Measurements from ENCODE around the gene RYR1.
A peak's percentile ranks its signal among the peaks of the same experiment; 100 is the strongest.
"Not testable (repeated sequence)": the region's sequence is repeated elsewhere in the genome, so short reads cannot be mapped to it uniquely, and the experiment has no call there.

RYR1 gene

DNA sequence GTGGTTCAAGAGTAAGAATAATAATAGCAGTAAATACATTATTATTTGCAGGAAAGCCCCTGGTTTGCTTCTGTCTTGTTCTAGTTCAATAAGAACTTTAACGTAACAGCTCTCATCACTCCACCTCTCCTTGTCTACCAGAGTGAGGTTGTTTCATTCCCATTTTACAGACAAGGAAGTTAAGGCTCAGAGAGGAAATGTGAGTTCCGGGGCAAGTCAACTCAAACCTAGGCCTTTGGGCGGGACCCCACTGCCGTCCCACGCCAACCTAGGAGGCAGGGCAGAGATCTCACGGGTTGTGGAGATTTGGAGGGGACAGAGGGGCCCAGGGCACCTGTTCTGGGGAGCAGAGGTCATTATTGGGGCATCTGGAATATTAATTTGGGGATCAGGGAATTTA, 182.8 kb downstream of the RYR1 start:
- DNase-seq (ENCODE audit: low read depth) = no peak

DNA sequence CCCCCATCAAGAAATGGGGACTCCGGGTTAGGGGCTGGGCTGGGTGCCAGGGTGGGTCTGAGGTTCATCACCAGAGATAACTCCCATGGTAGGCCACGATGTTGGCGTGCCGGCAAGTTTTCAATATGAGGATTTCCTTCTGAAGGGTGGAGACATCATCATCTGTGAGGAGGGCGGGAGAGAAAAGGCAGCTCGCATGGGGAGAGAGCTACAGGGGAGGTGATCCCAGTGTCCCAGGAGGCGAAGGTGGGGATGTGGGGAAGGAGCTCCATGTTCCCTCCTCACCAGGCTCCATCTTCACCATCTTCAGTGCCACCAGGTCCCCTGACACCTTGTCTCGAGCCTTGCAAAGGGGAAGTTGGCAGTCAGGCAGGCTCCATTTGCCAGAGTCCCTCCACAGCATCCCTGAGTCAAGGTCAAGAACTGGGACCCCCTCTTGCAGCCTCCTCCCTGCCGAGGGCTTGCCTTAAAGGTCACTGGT, 183.8 kb downstream of the RYR1 start:
- DNase-seq (ENCODE audit: low read depth) = no peak

DNA sequence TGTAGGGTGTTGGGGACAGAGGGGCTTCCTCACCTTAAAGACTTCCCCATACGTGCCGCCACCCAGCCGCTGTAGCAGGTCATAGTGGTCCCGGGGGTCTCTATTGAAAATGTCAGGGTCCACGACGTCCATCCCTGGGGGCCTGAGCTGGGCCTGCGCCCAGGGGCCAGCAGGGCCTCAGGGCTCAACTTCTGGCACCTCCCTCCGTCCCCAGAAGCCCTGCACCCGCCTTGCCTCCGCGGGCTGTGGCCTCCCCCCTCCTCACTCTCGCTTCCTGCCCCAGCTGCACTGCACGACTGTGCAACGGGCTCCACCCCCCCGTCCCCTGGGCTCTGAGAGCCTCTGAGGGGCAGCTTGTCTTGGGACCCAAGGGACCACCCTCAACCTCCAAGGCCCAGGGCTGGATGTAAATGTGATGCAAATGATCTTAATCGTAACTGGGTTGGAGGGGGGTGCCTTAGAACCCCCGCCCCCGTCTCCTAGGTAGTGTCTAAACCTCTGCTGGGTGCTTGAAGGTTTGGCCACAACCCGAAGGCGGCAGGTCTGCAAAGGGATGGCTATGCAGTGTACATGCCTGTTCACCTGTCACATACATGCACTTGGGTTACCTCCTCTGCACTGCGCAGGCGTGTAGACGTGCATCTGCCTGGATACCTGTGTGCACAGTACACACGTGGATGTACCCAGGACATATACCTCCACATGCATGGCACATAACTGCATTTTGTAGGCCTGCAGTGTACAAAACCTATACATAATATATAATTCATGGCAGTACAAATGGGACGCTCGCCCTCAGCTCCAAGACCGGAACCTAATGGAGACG, 184.5 kb downstream of the RYR1 start, which contains the start of gene MAP4K1:
Gene MAP4K1, minus strand, starts transcription at position 190 of the 826 bp plus-strand sequence. Its CDS starts 58 bp downstream, at position 132.
- peak; percentile 46 for DNase-seq (ENCODE audit: low read depth)

GRCh38 chr19:38618590-38619360, 185.3 kb downstream of the RYR1 start, which contains the start of gene EIF3K:
TSS of gene EIF3K (plus strand) at chr19:38619188. CDS start at chr19:38619269, 81 bp downstream.
- DNase-seq (ENCODE audit: low read depth) = peak; percentile 98

- no peak for DNase-seq (ENCODE audit: low read depth)
Observed at GRCh38 chr19:38619361-38620174, 186.1 kb downstream of the RYR1 start.

GRCh38 chr19:38624822-38625221, 191.3 kb downstream of the RYR1 start:
- DNase-seq (ENCODE audit: low read depth) = no peak

GRCh38 chr19:38626401-38626800, 192.9 kb downstream of the RYR1 start:
- DNase-seq (ENCODE audit: low read depth) = no peak

DNA sequence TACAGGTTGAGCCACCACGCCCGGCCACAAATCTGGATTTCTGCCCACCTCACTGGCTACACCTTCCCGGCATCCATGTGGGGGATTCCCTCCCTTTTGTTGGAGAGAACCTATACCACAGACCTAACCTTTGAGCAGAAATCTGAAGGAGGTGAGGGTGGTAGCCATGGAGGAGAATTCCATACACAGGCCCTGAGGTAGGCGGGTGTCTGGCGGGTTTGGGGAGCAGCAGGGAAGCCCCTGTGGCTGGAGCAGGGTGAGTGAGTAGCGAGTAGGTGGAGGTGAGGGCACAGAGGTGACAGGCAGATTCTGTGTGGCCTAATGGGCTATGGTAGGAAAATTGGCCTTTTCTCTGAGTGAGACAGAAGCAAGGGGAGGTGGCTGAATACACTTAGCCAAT, 196.1 kb downstream of the RYR1 start:
- no peak for DNase-seq (ENCODE audit: low read depth)

DNA sequence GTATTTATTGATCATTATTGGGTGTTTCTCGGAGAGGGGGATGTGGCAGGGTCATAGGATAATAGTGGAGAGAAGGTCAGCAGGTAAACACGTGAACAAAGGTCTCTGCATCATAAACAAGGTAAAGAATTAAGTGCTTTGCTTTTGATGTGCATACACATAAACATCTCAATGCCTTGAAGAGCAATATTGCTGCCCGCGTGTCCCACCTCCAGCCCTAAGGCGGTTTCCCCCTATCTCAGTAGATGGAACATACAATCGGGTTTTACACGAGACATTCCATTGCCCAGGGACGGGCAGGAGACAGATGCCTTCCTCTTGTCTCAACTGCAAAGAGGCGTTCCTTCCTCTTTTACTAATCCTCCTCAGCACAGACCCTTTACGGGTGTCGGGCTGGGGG, 197.8 kb downstream of the RYR1 start:
- not testable (repeated sequence) for DNase-seq (ENCODE audit: low read depth)

DNA sequence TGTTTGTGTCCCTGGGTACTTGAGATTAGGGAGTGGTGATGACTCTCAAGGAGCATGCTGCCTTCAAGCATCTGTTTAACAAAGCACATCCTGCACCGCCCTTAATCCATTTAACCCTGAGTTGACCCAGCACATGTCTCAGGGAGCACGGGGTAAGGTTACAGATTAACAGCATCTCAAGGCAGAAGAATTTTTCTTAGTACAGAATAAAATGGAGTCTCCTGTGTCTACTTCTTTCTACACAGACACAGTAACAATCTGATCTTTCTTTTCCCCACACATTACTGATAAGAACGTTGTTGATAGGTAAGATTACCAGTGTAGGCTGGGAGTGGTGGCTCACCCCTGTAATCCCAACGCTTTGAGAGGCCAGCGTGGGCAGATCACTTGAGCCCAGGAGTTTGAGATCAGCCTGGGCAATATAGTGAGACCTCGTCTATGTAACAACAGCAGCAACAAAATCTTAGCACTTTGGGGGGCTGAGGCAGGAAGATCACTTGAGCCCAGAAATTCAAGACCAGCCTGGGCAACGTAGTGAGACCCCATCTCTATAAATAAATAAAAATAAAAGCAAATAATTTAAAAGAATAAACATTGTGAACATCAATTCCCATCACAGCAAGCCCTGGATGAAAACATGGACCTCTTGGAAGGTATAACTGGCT, 198.5 kb downstream of the RYR1 start:
- DNase-seq (ENCODE audit: low read depth) = not testable (repeated sequence)

DNA sequence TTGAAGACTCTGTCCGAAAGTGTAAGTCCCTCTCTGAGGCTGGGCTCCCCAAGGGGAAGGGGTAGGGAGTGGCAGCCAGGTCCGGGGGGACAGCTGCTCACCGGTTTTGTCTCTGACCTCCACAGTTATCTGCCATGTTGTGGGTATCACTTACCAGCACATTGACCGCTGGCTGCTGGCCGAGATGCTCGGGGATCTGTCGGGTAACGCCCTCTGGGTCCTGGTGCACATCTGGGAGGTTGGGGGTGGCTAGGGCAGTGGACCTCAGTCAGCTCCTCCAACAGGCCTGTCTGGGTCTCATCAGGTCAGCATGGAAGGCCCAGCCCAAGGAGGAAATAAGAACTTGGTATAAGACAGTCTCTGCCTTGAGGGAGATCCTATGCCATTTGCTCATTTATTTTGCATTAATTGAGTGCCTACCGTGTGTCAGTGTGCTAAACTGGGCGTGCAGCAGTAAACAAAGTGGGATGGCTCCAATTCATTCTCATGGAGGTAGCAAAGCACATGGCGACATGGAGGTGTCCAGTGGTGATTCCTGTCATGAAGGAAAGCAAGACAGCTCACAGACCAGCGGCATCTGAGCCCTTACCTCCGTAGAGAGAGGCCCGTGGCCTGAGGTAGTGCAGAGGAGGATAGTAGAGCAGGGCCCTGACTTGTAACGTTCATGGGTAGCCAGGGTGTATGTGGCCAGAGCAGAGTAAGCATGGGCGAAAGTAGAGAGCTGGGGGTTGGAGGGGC, 199.2 kb downstream of the RYR1 start:
- no peak for DNase-seq (ENCODE audit: low read depth)

- DNase-seq (ENCODE audit: low read depth) = peak; percentile 51
Observed at GRCh38 chr19:38634757-38635482, 201.4 kb downstream of the RYR1 start.

GRCh38 chr19:38635483-38636399, 202.2 kb downstream of the RYR1 start:
- no peak for DNase-seq (ENCODE audit: low read depth)

All from stimulated activated CD8-positive, alpha-beta memory T cell treated with anti-CD3 and anti-CD28 coated beads, Interleukin-7, amount 100 ng/mL, for 24 hours (primary cell).